GM18502 (cell line): ENCODE data around the gene EPHA7.

Source experiments
- ATAC-seq: cut with Tn5 transposase; IDR thresholded peaks from one replicate; pipeline ENCODE4 v1.9.1; 2021; ENCODE audit warnings: mild to moderate bottlenecking; ENCODE audit not compliant: unreplicated experiment, poor library complexity

The EPHA7 gene

DNA sequence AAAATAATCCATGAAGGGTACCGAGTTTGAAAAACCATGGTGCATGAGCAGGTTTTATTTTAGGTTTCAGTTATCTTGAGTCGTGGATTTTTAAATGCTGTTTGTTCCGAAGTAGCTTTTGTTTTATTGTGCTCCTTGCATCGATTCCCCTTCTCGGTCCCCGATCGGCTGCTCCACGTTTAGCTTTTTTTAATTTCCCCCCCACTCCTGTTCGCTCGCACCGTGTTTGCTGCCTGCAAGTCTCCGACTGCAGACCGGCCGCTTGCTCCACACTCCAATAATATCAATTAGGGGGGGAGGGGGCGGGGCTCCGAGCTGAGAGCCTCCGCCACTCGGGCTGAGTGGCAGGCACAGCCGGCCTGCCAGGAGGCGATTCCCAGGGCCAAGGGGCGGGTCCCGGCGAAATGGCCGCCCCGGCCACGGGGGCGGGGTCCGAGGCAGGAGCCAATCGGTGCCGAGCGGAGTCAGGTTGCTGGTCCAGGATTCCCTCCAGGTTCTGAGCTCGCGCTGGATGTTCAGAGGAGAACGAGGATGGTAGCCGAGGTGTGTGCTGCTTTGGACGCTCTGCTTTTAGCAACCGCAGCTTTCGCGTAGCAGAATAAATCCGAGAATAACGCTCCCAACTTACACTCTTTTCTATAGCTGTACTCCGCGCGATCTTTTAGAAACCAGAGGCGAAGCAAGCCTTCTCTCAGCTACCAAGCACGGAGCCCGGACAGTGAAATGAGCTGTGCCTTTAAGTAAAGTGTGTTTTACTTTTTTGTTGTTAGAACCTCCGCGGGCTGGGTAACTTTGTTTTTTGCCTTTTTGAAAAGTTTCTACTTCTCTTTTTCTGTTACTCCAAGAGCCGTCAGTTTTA lies at the start of gene EPHA7:
Gene EPHA7, minus strand, starts transcription at position 256 of the 859 bp plus-strand sequence. Its CDS starts 218 bp downstream, at position 38.
- peak; percentile 96 for ATAC-seq

DNA sequence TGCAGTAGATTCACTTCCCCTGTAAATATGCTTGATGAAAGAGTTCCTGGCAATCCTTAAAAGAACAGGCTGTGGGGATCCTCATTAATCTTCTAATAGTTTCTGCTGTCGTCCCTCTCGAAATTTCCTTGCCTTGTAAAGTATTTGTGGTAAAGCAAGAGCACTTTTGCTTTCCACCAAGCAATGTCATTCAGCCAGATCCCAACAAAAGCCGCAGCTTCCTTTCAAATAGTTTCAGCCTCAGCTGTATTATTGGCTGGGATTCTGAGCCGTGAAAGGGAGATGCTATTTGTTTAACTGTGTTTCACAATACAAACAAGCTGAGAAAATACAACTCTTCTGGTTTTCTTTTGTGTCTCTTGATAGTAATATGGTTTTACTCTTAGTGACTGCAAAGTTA lies 48.9 kb upstream of the EPHA7 start:
- ATAC-seq = no peak

DNA sequence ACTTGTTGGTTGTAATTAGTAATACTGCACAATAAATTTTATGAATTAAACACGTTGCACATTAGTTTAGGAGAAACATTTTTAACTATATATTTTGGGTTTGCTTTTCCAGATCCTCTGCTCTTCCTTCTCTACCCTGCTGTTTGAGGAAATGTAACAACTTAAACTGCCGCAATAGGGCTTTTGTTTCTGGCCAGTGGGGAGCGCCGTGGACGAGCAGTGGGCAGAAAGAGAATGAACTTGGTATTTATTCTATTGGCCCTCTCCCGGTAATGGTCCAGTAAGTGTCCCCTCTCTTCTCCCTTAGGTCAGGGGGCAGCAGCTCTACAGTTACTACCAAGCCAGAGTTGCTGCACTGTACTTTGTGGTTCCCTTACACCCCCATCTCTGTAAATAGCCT lies 35.2 kb upstream of the EPHA7 start:
- no peak for ATAC-seq

DNA sequence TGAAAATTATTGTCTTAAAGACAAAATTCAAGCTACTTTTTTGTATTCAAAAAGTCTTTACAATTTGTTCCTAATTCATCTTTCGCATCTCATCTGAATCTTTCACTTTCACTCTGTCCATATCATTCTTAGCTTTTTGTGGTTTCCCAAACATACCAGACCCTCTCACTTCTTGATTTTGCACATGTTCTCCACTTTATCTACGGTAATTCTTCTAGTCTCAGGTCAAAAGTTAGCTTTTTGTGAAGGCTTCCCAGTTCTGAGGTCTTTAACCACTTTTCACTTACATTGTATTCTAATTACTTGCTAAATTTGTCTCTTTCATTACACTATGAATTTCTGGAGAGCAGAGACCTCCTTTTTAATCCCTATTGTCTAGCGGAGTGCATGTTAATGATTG lies 34.6 kb upstream of the EPHA7 start:
- peak; percentile 89 for ATAC-seq

DNA sequence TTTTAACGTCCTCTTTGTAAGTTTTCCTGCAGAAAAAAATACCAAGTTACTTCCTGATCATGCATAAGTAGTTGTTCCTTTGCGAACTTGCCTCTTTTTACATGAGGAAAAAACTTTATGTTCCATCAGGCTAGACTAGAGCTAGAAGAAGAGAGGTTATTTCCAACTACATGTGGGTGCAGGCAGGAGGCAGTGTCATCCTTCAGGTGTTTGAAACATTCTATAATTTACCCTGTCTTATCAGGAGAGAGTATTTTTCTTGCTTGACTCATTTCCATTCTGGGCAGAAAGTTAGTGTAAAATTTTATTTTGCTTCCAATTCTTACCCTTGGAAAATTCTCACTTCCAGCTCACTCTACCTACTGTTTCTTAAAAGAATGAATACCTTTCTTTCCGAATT lies 28.5 kb upstream of the EPHA7 start:
- no peak for ATAC-seq

DNA sequence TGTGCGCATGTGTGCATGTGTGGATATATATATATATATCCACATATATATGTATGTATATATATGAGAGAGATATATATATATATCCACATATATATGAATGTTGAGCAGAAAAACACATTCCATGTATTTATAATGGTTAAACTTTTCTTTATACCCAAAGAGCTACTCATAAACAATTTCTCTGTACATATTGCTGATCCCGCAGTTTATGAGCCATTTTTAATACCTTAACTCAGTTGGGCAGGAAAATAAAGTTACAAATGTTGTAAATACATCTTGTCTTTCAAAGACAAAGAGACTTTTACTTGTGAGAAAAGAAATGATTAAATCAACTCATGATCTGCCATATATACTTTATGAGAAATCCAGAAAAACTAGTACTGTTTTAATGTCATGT lies 18.1 kb upstream of the EPHA7 start:
- ATAC-seq = no peak

DNA sequence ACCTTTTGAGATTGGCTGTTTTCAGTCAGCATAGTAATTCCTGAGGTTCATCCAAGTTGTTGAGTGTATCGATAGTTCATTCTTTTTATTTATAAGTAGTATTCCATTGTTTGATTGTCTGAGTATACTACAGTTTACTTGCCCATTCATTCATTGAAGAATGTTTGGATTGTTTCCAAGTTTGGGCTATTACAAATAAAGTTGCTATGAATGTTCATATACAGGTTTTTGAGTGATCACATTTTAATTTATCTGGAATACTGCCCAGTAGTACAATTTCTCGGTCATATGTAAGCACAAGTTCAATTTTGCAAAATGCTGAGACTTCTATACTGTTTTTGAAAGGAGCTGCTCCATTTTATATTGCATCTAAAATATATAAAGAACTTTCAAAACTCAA lies 14.2 kb upstream of the EPHA7 start:
- no peak for ATAC-seq

DNA sequence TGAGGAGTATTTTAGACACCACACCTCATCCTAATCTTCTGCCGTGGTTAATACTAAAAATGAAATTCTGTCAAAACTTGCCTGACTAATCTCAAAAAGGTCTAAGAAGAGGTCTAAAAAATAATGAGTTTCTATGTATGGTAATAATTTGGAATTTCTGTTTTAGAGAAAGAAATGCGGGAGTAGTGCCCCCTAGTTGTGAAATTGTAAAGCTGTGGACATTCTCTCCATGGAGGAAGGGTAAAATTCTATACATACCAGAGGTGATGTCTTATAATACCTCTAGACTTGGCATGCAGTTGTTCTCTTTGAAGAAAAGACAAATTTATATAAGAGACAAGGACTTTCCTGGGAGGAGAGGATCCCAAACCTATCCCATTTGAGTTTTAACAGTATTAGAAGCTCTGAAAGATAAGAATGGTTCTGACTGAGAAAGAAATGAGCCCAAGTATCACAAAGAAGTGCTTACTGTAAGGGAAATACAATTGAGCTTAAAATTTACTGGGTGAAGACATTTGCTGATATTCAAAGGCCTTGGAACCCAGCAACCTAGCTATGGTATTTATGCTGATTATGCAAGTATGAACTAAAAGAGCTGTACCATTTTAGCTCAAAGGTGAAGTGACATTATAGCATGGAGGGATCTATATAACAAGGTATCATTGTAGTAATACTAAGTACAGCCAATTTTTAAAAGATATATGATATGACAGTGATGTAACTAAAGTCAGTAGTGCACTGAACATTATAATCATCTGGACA lies 5.1 kb upstream of the EPHA7 start:
- no peak for ATAC-seq

DNA sequence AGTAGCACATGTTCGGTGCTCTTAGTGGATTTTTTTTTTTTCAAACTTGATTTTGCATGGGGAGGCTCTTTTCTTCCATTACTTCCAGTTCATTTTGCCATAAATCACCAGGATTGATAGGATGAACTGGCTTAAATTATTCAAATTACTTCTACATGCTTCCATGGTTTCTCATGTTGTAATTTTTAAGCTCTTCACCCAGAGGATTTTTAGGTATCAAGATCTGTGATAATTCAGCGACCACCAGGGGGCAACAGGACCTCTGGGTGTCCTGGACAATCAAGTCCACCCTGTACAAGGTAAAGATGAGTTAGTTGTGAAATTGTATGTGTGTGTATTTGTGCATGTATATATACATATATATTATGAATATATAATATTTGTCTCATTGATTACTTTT lies 4.2 kb upstream of the EPHA7 start:
- no peak for ATAC-seq

DNA sequence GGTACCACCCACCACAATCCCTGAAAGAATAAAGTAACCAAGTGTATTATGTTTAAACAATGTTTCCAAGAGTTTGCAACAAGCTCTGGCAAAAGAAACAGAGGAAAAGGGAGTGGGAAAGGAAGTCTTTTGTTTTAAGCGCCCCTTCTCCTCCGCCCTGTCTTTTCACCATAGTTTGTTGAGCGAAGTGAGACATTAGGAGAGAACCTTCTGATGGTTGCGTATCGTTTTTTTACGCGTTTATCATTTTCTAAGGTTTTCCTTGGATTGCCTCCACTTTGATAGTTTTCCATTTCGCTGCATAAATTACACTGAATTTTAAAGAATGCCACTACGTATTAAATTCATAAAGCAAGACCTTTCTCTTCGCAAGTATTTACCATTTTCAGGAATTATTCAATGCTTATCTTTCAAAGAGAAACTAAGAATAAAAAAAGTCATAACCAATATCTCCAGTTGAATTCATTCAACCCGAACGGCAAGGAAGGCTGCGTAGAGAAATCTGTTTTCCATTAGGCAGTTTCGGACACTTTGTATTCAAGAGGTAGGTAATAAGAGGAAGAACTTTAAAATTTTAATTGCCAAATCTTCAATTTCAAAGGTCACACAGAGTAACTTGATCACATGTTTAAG lies 920 bp upstream of the EPHA7 start:
- ATAC-seq = no peak

DNA sequence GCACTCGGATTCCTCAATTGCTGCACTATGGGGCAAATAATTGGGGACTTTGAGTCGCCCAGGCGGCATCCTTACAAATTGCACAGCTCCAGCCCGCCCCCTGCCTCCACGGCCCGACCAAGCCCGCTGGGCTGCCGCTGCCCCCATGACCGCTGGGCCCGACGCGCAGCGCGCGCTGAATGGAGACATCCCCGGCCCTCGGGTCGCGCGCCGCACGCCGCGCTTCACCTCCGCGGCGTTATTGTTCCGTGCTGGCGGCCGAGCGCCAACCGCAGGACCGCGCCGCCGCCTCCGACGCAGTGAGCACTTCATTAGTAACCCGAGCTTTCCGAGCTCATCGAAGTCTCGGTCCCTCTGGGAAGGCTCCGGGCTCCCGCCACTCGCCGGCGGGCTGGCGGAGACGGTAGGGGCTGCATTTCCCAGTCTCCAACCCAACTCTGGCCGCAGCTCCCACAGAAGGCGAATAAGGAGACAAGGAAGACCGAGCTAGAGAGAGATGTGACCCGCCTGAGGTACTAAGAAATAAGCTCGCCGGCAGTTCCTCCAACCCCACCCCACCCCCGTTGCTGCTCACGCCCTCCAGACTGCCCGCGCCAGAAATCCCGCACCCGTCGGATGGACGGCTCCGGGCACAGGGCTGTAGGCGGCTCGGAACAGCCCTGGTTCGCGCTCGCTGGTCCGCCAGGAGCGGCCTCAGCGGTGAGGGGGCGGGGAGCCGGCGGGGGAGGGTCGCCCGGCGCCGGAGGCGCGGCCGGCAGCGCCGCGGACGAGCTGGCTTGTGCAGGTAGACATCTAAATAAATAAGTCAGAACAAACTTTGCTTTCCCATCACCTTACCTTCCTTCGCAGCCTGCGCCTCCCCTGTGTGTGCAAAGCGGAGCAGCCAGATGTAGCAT lies 703 bp downstream of the EPHA7 start:
- peak; percentile 6 for ATAC-seq

DNA sequence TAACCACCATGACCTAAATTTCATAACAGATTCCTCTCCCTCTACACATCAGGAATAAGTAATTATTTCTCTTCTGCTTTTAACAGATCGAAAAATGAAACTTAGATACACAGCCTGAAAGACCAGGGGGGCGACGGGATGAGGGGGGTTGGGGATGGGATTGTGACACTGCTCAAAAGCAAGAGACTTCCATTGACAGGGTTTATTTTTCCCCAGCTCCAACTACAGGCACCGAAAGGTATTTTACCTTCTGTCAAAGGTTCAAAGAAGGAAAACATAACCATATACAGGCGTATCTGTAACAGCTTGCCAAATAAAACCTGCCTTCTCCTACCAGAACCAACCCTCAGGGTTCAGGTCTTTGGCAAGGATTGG lies 1.3 kb downstream of the EPHA7 start:
- no peak for ATAC-seq

DNA sequence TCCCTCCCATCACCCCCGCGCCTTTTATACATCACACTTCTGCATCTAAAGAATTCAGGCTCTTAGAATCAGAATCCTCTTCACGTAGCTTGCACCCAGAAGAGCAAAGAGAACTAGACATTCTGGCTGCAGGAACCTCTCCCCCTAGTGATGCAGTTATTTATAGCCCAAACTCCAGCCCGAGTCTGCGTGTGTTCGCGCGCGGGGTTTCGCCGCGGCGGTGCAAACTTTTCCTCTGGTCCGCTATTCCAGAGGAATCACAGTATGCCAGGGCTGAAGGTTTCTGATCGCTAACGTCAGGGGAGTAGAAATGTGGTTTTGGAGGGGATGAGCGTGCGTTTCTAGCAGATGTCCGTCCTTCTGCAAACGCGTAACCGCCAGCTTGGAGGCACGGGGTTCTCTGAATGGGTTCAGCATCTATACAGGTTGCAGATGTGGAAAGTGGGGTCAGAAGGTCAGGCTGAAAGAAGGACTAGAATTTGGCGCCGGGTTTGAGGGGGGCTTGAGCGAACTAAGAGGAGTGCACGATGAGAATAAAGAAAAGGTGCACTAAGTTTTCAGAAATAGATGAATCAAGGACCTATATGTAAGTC lies 1.8 kb downstream of the EPHA7 start:
- ATAC-seq = no peak

DNA sequence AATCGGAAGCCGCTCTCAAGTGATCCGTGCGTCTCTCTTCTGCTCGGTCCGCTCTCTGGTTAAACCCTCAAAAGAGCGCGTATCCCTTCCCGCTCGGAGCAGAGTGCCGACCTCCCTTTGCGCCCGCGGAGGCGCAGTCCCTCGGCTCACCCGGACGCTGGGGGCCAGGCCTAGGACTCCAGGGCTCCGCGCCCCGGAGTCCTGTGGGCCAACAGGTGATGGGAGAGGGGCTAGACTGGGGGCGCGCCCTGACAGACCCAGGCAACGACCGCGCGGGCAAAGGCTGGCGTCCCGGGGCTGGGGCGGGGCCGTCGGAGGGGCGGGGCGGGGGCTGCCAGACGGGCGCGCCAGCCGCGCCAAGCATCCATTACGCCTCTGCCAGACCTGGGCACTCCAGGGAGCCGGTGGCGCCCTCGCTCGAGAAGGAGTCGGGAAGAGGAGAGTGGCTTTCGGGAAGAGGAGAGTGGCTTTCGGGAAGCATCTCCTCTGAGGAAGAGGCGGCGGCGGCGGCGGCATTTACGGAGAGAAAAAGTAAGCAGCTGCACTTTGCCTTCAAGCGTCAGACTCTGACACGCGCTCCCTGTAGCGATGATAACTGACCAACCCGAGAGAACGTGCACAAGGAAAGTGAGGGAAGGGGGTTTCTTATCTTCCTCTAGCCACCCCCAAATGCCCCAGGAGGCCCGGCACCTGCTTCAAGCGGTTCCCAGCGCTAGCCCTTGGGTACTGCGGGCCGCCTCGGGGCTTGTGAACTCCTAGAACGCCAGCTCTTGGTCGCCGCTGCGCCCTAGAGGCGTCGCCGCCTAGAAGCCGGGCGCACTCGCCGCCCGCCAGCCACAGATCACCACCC lies 2.6 kb downstream of the EPHA7 start:
- no peak for ATAC-seq

DNA sequence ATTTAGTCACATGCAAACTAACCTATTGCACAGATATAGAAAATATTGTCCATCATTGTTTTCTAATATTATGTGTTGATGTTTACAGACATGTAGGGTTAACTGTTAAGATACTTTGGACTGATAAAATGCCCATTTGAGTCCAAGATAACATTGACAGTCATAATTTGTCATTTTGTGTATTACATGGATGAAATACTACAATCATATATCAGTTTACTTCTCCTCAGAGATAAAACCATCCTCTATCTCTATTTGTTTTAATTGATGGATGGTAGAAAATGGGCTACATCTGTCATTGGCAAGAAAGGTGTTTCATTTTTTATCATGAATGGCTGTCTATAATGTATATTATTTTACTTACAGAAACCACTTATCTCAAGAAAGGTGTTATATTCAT lies 6.2 kb downstream of the EPHA7 start:
- ATAC-seq = no peak

DNA sequence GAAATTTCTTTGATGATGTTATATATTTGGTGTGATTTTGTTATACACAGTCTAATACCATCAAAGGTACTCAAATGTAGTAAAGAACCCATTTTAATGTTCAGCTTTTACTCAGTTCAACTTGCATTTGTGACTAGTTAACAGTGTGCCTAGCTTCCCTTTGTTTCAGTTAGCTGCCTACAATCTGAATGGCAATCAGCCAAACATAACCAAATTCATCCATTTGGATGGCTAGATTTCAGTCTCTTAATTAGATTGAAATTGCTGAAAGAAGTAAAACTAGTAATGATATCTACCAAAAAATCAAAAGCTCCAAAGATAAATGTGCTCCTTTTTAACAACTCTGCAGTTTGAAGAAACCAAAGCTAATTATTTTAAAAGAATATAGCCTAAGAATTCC lies 6.9 kb downstream of the EPHA7 start:
- no peak for ATAC-seq

DNA sequence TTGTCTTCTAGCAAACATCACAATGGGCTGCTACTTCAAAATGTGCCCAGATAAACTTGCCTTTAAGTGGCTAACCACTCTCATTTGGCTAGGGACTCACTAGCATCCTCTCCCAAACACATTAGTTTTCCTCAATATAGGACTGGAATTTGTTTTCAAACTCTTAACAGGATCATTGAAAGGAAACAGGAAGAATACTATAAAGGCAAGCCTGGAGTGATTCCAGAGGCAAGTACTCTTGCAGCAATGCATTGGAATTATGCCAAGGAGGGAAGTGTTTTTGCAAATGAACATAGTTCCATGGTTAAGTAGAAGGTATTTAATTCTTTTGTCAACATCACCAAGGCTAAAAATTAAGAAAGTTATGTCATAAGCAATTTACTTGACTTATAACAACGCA lies 12.2 kb downstream of the EPHA7 start:
- ATAC-seq = no peak

DNA sequence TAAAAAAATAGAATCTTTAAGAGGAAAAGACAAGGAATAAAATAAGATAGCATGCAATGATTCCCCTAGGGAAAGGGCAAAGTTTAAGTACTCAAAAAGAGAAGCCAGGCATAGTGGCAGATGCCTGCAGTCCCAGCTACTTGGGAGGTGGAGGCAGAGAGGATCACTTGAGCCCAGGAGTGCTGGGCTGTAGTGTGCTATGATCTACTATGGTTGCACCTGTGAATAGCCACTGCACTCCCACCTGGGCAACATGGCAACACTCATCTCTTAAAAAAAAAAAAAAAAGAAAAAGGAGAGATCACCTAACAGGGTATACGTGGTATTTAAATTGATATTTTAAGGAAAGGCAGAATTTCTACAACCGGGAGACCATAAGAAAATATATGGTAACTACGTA lies 16.0 kb downstream of the EPHA7 start:
- no peak for ATAC-seq

DNA sequence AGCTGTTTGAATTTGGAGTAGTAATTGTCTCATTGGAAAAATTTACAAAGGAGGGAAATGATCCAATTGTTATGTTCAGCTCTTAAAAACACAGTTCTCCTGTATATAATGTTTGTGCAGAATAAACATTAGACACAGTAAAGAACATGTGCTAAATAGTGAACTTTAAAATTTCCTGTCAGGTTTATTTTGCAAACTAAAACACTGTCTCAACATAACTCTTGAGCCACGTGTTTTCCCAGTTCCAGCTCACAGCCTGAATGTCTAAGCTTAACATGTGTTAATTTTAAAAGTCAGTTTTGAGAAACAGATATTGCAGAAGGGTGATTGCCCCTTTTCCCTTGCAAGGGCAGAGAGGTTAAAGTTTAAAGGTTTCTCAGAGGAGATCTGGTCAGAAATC lies 20.6 kb downstream of the EPHA7 start:
- ATAC-seq = no peak
